HL-60/S4 (cell line): ENCODE results near the gene LUC7L.
"Not testable (repeated sequence)": the region's sequence is repeated elsewhere in the genome, so short reads cannot be mapped to it uniquely, and the experiment has no call there.

Experiments
- in situ Hi-C: fragments of 300-500 bp; cut with MboI; formaldehyde crosslinking; loops from 2 replicates; pipeline ENCODE4 v1.14.3; 2022; ENCODE audit warnings: low sequenced_read_pairs

Gene LUC7L

DNA sequence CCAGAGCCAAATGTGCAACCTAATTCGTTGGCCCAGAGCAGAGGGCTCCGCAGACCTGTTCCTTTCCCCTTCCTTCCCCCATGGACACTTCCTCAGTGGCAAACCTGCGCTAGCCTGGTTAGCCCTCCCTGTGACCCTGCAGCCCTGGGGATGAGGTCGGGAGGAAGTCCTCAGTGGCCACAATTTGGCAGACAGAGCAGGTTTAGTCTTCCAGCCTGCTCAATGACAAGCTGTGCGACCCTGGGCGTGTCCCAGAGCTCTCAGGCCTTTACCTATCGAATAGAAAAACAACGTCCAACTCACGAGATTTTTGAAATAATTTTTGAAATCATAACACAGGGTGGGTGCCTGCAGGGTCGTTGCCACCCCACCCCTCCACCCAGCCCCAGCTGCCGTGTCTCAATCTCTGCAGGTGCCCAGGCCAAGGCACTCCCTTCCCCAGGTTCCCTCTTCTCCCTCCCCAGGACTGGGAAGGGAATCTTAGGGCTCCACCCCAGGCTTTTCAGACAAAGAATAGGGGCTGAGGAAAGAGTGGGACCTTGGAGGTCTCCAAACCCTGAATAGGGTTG, 62.0 kb downstream of the LUC7L start:
- in situ Hi-C loops, result no loop called here

DNA sequence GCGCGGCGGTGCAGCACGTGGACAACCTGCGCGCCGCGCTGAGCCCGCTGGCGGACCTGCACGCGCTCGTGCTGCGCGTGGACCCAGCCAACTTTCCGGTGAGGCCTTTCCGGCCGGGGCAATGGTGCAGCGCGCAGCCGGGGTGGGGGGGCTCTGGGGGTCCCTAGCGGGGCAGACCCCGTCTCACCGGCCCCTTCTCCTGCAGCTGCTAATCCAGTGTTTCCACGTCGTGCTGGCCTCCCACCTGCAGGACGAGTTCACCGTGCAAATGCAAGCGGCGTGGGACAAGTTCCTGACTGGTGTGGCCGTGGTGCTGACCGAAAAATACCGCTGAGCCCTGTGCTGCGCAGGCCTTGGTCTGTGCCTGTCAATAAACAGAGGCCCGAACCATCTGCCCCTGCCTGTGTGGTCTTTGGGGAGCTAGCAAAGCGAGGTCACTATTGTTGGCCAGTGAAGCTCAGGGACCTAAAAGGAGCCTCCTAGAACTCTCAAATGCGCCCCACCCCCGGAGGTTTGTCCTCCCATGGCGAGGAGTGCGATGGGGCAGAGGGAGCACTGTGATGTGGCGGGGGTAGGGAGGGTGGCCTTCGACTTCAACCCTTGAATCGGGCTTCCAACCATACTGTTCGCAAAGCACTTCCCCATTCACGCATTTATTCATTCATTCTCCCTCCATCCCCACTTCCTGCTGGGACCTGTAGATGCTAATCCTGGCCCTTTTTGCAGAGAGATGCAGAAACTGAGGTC, 62.7 kb downstream of the LUC7L start:
- in situ Hi-C loops, result no loop called here

DNA sequence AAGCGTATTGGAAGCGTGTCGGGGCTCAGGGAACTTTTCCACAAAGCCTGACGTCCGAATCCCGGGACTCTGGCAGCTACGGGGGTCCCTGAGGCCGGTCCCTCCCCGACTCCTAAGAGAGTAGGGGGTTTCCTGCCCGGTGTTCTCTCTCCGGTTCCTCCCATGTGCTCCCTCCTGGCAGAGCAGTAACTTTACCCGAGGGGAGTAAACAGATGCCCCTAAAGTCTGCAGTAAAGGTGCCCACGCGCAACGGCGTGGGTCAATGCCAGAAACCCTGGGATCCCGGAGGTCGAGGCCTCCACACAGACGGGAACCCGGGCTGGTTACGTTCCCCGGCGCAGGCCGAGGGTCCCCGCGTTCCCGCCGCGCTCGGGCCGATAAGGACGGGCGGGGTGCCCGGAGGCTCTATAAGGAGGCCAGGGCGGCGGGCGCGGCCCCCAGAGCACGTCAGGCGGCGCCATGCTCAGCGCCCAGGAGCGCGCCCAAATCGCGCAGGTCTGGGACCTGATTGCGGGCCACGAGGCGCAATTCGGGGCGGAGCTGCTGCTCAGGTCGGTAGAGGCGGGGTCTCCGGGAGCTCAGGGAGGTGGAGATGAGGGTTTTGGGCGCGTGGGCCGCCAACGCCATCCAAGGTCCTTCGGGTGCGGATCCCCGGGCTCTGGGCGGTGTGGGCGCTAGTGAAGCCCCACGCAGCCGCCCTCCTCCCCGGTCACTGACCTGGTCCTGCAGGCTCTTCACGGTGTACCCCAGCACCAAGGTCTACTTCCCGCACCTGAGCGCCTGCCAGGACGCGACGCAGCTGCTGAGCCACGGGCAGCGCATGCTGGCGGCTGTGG, 63.5 kb downstream of the LUC7L start, which contains the start of gene HBM:
Gene HBM (plus strand): TSS at position 440 of the 836 bp plus-strand sequence. CDS start 20 bp downstream, at position 460.
- in situ Hi-C loops, result no loop called here

DNA sequence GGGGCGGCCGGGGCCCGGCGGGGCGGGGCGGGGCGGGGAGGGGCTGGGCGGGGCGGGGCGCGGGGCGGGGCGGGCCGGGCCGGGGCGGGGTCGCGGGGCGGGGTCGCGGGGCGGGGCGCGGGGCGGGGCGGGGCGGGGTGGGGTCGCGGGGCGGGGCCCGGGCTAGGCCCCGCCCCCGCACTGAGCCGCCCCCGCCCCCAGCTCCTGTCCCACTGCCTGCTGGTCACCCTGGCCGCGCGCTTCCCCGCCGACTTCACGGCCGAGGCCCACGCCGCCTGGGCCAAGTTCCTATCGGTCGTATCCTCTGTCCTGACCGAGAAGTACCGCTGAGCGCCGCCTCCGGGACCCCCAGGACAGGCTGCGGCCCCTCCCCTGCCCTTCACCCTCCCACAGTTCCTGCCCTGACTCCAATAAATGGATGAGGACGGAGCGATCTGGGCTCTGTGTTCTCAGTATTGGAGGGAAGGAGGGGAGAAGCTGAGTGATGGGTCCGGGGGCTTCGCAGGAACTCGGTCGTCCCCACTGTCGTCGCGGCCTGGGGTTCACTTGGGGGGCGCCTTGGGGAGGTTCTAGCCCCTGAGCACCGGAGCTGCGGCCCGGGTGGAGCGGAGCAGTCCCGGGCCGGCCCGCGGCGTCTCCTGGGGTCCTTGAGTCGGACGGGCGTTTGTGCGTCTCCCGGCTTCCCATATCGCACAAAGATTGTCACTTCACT, 64.3 kb downstream of the LUC7L start:
- in situ Hi-C loops, result no loop called here

DNA sequence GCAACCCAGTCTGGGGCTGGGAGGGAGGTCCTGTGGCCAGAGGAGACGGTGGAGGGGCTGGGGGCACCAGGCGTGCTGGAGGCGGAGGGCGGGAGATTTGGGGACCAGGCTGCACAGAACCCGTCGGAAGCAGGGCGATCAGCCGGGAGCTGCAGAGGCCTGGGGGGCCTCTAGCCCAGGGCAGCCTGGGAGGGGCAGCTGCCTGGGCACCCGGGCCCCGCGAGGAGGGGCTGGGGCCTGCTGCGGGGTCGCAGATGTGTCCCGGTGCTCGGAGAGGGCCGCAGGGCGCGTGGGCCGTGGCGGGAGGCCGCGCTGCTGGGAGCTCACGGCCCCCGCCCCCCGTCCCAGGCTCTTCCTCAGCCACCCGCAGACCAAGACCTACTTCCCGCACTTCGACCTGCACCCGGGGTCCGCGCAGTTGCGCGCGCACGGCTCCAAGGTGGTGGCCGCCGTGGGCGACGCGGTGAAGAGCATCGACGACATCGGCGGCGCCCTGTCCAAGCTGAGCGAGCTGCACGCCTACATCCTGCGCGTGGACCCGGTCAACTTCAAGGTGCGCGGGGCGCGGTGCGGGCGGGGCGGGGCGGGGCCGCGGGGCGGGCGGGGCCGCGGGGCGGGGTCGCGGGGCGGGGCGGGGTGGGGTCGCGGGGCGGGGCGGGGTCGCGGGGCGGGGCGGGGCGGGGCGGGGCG, 65.0 kb downstream of the LUC7L start:
- in situ Hi-C loops, result not testable (repeated sequence)

DNA sequence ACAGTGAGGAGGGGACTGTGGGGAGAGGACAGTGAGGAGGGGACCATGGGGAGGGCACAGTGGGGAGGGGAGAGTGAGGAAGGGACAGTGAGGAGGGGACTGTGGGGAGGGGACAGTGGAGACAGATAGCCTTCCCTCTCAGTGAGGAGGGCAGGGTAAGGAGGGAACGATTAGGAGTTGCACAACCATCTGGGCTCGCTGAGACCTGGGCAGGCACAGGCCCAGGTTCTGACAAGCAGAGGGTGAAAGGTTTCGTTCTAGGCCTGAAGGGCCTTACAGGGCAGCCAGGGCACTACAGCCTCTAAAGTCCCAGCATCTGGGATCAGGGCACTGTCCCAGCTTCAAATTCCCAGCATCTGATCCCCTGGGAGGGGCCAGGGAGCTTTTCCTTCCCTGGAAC, 65.6 kb downstream of the LUC7L start:
- in situ Hi-C loops, result not testable (repeated sequence)

DNA sequence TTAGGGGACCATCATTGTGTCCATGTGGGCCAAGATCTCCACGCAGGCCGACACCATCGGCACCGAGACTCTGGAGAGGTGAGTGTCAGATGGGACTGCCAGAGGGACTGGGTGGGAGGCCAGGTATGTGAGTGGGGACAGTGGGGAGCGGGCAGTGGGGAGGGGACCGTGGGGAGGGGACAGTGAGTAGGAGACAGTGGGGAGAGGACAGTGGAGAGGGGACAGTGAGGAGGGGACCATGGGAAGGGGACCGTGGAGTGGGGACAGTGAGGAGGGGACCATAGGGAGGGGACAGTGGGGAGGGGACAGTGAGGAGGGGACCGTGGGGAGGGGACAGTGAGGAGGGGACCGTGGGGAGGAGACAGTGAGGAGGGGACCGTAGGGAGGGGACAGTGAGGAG, 66.1 kb downstream of the LUC7L start:
- in situ Hi-C loops, result not testable (repeated sequence)

DNA sequence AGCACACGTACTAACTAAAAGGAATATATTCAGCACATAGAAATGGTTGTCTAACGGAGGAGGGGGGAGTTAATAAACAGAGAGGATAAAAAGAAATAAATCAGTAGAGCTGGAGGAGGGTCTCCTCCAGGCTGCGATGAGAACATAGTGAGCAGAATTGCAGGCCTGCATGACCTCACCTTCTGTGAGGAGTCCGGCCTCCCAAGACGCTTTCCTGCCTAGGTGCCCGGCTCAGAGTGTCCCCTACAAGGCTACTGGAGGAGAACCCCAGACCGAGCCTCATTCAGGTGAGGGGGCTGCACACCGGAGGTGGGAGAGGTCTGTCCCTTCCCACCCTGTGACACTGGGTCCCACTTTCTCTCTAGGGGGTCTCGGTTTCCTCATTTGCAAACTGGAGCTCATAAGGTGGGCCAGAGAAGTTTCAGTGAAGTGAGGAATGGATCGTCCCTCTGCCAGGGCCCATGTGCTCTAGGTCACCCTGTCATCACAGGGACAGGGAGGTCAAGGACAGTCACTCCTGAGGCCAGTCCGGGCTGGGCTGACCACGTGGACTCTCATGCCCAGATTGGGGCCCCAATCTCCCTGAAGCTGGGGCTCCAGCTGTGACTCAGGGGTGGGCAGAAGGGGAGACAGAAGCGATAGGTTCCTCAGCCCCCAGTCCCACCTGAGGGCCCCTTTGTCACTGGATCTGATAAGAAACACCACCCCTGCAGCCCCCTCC, 66.8 kb downstream of the LUC7L start:
- in situ Hi-C loops, result no loop called here

DNA sequence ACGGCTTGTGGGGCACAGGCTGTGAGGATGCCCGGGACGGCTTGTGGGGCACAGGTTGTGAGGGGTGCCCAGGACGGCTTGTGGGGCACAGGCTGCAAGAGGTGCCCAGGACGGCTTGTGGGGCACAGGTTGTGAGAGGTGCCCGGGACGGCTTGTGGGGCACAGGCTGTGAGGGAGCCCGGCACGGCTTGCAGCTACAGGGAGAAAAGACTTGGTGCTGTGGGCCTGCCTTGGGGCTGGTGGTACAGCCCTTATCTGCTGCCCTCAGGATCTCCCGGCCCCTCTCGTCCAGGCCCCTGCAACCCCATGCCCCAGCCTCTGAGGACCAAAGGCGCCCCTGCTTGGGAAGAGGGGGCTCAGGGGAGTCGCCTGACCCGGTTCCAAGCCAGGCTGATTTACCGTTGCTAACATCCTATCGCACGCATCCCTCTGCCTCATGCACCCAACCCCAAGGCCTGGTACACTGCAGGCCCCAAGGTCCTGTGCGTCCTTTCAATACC, 68.5 kb downstream of the LUC7L start:
- in situ Hi-C loops, result no loop called here

DNA sequence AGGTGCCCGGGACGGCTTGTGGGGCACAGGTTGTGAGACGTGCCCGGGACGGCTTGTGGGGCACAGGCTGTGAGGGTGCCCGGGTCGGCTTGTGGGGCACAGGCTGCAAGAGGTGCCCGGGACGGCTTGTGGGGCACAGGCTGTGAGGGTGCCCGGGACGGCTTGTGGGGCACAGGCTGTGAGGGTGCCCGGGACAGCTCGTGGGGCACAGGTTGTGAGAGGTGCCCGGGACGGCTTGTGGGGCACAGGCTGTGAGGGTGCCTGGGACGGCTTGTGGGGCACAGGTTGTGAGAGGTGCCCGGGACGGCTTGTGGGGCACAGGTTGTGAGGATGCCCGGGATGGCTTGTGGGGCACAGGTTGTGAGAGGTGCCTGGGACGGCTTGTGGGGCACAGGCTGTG, 69.0 kb downstream of the LUC7L start:
- in situ Hi-C loops, result not testable (repeated sequence)

DNA sequence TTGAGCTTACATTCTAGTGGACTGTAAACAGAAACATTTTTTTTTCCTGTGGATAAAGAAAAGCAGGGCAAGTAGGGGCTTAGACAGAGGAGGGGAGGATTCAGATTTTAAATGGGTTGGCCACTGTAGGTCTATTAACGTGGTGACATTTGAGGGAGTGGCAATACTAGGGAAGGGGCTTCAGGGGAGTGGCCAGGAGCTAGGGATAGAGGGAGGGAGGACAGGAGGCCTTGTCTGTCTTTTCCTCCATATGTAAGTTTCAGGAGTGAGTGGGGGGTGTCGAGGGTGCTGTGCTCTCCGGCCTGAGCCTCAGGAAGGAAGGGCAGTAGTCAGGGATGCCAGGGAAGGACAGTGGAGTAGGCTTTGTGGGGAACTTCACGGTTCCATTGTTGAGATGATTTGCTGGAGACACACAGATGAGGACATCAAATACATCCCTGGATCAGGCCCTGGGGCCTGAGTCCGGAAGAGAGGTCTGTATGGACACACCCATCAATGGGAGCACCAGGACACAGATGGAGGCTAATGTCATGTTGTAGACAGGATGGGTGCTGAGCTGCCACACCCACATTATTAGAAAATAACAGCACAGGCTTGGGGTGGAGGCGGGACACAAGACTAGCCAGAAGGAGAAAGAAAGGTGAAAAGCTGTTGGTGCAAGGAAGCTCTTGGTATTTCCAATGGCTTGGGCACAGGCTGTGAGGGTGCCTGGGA, 70.0 kb downstream of the LUC7L start:
- in situ Hi-C loops, result no loop called here

DNA sequence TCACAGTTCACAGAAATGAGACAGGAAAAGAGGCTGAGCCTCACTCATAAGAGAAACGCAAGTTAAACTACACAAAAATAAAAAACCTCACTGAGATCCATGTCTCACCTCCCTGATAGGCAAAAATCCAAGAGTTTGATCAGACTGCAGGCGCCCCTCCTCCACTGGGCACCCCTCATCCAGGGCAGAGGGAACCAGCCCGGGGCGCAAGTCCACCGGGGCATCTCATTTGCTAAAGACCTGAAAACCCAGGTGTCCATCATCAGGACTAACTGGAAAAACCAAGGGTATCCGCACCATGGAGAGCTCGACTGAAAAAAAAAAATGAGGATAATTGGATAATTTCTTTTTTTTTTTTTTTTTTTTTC, 74.2 kb downstream of the LUC7L start:
- in situ Hi-C loops, result no loop called here

DNA sequence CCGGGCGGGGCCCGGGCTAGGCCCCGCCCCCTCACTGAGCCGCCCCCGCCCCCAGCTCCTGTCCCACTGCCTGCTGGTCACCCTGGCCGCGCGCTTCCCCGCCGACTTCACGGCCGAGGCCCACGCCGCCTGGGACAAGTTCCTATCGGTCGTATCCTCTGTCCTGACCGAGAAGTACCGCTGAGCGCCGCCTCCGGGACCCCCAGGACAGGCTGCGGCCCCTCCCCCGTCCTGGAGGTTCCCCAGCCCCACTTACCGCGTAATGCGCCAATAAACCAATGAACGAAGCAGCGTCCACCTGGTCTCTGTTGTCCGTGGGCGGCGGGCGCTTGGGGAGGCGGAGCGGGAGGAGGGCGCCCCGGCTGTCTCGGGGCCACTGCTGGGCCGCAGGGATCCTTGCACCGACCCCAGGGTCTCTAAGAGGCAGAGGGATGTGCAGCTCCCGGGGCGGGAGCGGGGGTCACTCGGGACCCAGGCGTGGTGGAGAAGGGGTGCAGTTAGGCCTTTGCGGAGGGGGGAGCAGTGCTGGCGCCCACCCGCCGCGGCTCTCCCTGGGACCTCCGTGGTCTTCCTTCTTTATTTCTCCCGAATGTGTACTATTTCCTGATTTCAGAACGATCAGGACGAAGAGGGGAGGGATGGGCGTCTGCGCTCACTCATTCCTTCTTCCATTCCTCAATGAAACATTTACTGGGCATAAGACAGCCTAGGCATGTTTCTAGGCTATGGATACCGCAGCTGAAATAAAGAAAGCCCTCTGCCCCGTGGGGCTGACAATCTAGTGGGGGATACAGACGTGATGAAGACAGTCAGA, 74.8 kb downstream of the LUC7L start:
- in situ Hi-C loops, result no loop called here

DNA sequence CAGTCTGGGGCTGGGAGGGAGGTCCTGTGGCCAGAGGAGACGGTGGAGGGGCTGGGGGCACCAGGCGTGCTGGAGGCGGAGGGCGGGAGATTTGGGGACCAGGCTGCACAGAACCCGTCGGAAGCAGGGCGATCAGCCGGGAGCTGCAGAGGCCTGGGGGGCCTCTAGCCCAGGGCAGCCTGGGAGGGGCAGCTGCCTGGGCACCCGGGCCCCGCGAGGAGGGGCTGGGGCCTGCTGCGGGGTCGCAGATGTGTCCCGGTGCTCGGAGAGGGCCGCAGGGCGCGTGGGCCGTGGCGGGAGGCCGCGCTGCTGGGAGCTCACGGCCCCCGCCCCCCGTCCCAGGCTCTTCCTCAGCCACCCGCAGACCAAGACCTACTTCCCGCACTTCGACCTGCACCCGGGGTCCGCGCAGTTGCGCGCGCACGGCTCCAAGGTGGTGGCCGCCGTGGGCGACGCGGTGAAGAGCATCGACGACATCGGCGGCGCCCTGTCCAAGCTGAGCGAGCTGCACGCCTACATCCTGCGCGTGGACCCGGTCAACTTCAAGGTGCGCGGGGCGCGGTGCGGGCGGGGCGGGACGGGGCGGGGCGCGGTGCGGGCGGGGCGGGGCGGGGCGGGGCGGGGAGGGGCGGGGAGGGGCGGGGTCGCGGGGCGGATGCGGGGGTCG, 75.6 kb downstream of the LUC7L start:
- in situ Hi-C loops, result not testable (repeated sequence)

DNA sequence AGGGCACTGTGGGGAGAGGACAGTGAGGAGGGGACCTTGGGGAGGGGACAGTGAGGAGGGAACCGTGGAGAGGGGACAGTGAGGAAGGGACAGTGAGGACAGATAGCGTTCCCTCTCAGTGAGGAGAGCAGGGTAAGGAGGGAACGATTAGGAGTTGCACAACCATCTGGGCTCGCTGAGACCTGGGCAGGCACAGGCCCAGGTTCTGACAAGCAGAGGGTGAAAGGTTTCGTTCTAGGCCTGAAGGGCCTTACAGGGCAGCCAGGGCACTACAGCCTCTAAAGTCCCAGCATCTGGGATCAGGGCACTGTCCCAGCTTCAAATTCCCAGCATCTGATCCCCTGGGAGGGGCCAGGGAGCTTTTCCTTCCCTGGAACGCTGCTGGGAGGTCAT, 76.1 kb downstream of the LUC7L start:
- in situ Hi-C loops, result not testable (repeated sequence)

DNA sequence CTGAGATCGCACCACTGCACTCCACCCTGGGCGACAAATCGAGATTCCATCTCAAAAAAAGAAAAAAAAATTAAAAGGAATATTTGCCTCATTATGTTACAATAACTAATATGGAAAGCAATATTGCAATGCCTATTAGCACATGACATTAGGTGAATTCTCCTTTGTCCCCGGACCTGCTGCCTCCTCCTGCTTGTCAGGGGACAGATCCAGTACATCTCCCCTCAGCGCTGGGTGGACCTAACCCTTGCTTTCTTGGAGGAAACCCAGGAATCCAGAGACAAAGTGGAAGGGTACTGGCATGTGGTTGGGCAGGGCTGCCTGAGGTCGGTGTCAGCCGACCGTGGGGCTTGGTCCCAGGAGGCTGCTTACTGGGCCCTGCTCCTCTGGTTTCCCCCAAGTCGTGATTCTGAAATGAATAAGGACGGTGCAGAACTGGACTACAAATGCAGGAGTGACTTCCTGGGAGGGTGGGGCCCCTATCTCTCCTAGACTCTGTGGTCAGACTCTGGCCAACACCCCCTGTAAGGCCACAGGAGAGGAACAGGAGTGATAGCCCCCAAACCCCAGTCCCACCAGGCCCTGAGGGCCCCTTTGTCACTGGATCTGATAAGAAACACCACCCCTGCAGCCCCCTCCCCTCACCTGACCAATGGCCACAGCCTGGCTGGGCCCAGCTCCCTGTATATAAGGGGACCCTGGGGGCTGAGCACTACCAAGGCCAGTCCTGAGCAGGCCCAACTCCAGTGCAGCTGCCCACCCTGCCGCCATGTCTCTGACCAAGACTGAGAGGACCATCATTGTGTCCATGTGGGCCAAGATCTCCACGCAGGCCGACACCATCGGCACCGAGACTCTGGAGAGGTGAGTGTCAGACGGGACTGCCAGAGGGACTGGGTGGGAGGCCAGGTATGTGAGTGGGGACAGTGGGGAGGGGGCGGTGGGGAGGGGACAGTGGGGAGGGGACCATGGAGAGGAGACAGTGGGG, 76.8 kb downstream of the LUC7L start, which contains the start of gene HBZ:
Gene HBZ (plus strand): TSS at position 504 of the 988 bp plus-strand sequence. CDS start 266 bp downstream, at position 770.
- in situ Hi-C loops, result no loop called here
